CD4-positive, alpha-beta T cell treated with Interleukin-17A for 1 hour (primary cell): ENCODE results near the gene CRELD2.

Experiments used
- DNase-seq: peaks from one replicate; pipeline ENCODE4 v3.0.0-alpha.2; 2020

Gene CRELD2, protein sequence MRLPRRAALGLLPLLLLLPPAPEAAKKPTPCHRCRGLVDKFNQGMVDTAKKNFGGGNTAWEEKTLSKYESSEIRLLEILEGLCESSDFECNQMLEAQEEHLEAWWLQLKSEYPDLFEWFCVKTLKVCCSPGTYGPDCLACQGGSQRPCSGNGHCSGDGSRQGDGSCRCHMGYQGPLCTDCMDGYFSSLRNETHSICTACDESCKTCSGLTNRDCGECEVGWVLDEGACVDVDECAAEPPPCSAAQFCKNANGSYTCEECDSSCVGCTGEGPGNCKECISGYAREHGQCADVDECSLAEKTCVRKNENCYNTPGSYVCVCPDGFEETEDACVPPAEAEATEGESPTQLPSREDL

DNA sequence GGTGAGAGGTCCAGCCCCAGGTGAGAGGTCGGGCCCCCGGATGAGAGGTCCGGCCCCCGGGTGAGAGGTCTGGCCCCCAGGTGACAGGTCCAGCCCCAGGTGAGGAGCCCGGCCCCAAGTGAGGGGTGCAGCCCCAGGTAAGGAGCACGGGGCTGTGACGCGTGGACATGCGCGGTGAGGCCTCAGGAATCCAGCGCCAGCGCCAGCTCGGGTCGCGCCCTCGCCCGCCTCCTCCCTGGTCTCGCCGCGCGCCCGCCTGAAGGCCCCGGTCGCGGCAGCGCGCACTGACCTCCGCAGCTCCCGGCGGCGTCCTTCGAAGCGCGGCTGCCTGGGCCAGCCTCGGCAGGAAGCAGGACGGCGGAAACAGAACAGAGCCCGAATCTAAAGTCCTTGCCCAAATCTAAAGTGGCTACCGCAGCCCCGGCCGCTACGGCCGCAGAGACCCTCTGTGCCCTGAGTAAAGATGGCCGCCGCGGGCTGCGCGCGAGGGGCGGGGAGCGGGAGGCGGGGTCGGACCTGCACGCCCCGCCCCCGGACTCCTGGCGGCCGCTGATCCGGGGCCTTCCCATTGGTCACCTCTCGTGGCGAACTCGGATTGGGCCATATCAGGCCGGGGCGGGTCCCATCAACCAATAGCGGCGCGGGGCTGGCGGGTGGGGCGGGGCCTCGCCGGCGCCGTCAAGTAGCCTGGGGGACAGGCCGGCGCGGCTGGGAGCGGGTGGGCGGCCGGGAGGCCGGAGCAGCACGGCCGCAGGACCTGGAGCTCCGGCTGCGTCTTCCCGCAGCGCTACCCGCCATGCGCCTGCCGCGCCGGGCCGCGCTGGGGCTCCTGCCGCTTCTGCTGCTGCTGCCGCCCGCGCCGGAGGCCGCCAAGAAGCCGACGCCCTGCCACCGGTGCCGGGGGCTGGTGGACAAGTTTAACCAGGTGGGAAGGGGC is at the start of gene CRELD2, which contains the start of gene ALG12:
Gene CRELD2 (plus strand): TSS at position 661 of the 937 bp plus-strand sequence. CDS start 136 bp downstream, at position 797.
Gene ALG12 (minus strand): TSS at position 465 of the 937 bp plus-strand sequence. CDS start 4,673 bp downstream, outside the sequence.
- peak; percentile 97 for DNase-seq

DNA sequence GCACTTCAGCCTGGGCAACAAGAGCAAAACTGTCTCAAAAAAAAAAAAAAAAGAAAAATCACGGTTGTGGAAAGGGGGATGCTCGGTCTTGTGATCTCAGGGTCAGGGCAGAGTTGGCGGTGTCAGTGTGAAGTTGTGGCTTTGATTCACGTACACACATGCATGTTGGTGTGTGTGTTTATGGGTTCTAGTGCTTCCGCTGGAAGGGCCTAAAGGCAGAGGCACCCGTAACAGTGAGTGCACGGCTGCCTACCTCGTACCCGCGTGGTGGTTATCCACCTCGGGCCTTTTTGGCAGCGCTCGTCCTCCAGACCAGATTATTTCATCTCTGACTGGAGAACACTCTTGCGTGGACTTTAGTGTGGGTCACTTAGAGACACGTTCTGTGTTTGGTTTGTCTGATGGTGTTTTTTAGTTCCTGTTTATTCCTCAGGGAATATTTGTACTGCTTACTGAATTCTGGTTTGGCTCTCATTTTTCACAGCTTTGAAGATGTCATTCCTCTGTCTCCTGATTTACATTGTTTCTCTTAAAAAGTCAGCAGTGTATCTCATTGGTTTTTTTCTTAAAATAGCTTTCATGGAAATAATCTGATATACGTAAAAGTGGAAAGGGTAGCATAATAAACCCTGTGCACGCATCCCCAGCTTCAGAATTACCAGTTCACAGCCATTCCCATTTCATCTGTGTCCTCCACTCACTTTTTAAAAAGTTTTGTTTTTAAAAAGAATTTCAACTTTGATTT is 49.2 kb upstream of the CRELD2 start:
- DNase-seq, result no peak

DNA sequence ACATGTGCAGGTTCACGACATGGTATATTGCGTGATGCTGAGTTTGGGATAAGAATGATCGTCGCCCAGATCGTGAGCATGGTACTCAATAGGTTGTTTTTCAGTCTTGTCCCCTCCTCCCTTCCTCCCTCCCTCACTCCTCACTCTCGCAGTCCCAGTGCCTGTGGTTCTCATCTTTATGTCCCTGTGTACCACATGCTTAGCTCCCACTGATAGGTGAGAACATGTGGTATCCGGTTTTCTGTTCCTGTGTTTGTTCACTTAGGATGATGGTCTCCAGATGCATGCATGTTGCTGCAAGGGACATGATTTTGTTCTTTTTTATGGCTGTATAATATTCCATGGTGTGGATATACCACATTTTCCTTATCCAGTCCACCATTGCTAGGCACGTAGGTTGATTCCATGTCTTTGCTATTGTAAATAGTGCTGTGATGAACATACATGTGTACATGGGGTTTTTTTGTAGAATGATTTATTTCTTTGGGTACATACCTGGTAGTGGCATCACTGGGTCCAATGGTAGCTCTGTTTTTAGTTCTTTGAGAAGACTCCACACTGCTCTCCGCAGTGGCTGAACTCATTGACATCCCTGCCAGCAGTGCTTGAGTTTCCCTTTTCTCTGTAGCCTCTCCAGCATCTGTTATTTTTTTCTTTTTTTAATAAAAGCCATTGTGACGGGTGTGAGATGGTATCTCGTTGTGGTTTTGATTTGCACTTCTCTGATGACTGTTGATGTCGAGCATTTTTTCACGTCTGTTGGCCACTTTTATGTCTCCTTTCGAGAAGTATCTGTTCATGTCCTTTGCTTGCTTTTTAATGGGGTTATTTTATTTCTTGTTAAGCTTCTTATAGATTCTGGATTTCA is 48.4 kb upstream of the CRELD2 start:
- DNase-seq, result peak; percentile 72

DNA sequence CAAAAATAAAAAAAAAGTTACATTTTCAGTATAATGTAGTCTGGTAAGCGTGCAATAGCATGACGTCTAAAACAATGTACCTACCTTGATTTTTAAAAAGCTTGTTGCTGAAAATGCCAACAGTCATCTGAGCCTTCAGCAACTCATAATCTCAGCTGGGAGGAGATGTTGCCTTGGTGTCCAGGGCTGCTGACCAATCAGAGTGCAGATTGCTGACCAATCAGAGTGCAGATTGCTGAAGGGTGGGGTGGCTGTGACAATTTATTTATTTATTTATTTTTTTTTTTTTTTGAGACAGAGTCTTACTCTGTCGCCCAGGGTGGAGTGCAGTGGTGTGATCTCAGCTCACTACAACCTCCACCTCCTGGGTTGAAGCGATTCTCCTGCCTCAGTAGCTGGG is 47.0 kb upstream of the CRELD2 start:
- no peak for DNase-seq

DNA sequence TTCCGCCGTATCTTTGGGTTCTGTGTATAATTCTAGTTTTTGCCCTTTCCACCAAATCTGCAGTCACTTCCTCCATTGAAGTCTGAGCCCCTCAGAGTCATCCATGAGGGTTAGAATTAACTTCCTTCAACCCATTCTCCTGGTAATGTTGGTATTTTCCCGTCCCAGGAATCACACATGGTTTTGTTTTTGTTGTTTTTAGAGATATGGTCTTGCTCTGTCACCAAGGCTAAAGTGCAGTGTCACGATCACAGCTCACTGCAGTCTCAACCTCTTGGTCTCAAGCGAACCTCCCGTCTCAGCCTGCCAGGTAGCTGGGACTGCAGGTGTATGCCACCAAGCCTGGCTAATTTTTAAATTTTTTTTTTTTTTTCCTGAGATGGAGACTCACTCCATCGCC is 46.1 kb upstream of the CRELD2 start:
- no peak for DNase-seq

DNA sequence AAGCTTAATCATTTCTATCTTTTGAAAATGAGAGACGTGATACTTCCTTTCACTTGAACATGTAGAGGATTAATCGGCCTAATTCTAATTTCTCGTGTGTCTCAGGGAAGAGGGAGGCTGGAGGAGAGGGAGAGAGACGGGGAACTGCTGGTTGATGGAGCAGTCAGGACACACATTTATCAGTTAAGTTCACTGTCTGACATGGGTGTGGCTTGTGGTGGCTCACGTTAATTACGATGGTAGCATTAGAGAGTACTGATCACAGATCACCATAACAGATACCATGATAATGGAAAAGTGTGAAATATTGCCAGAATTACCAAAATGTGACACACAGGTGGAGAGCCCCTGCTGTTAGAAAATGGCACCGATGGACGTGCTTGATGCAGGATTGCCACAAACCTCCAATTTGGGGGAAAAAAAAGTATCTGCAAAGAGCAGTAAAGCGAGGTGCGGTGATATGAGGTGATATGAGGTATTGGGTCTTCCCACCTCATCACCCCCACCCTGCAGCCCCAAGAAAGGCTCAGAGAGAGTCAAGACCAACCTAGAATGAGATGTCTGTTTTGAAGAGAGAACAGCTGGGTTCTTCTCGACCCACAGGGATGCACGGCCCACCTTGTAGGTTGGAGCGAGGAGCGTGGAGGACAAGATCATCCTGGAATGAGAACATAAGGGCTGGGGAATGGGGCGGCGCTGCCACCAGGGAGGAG is 45.0 kb upstream of the CRELD2 start:
- no peak for DNase-seq

DNA sequence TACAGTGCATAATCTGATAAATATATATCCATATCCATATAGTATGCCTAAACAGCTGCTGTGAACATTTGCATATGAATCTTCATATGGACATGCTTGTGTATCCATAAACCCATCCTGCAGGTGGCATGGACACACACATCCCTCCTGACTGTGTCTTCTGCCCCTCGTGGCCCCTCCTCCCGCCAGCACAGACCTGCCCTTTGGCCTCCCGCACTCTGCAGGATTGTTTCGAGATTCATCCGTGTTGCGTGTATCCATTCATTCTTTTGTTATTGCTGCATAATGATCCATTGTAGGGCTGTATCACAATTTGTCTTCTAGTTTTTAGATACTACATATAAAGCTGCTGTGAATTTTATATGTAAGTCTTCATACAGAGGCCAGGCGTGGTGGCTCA is 40.8 kb upstream of the CRELD2 start:
- no peak for DNase-seq

DNA sequence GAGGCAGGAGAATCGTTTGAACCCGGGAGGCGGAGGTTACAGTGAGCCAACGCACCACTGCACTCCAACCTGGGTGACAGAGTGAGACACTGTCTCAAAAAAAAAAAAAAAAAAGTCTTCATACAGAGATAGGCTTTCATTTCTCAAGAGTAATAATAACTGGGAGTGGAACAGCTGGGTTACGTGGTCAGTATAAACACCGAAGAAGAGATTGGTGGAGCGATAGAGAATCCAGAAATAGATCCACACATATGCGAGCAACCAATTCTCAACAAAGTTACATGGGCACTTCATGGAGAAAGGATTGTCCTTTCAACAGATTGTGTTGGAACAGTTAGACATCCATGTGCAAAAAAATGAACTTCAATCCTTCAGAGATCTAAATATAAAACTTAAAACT is 40.2 kb upstream of the CRELD2 start:
- DNase-seq, result no peak

DNA sequence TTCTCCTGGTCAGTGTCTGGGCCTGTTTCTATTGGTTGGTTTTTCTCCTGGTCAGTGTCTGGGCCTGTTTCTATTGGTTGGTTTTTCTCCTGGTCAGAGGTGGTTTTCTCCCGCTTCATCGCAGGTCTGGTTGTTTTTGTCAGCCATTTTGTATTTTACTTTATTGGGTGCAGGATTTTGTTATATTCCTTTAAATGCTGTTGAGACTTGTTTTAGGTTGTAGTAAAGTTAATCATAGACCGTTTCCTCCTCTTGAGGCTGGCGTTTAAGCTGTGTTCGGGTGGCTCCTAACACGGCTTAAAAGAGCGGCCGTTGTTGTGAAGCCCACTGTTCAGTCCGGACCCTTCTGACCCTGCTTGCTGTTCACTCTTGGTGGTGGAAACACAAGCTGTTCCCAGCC is 38.6 kb upstream of the CRELD2 start:
- no peak for DNase-seq

DNA sequence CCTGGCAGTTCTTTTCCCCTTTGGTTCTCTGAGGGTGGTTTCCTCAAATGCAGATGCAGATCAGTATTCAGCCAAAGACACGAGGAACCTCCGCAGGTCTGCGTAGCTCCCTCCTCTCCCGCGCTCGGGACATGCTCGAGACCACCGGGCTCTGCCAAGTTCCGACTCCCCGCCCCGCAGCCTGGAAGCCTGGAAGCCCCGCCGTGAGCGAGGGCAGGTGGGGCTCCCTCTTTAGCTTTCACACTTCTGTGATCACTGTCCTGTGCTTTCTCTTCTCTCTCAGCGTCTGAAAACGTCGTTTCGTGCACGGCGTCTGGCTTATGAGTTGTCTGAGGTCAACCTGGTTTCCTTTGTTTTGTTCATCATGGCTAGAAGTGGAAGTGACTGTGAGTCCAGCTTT is 38.2 kb upstream of the CRELD2 start:
- DNase-seq, result peak; percentile 20

DNA sequence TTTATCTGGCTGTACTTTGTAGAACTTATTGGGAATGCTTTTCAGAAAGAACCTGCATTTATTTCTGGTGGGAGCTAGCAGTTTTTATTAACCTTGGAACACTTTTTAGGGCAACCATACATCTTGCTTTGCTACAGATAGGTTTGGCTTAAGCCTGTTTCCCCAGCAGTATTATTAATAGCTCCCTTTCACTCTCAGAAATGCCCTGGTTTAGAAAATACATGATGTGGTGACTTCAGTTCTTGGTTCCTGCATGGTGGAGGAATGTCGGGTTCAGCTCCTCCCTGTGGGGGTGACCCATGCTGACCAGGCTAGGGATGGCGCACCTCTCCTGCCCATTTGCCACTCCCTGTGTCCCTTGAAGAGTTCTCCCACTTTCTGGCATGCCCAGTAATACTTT is 36.6 kb upstream of the CRELD2 start:
- no peak for DNase-seq

DNA sequence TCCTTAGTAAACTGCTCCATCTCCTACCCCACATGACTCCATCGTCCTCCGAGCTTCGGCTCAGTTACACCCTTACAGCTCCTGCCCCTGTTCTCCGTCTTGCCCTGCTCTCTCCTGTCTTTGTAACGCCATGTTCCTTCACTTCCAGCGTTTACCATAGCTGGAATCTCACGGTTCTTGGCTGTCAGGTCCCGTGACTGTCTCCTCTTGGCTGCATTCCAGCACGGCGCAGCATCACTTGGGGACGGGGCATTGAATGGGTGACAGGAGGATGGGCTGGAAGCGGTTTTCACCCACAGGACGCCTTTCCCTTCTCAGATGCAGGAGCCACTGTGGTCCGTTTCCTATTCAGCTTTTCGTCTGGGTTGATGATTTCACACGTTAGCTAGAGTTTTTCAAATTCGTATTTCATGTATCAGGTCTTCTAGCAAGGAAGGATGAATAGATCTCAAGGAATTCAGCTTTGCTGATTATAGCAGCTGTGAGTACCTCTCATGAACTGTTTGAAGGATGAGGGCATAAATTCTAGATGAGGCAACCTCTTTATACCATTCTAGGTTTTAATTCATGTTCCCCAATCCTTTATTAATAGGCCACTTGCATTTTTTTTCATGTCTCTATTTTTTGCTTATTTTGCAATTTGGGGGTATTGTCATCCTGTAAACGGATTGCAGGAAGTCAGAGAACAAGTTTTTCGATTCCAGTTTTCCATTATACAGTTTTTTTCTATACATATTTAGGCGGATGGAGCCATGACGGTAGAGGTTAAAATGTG is 35.7 kb upstream of the CRELD2 start:
- DNase-seq, result no peak

DNA sequence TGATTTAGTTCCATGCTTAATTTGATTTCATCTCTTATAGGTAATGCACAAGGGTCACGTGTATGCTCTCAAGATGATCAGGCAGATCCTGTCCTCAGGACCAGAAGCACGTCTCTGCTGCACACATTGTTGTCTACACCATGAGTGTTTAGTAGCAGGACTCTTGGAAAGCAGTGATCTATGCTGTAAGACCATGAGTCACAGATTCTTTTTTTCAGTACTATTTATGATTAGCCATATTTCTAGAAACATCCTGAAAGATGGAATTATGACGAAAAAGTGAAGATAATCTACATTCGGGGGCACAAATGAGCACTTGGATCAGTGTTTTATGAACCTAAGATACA is 35.2 kb upstream of the CRELD2 start:
- no peak for DNase-seq

DNA sequence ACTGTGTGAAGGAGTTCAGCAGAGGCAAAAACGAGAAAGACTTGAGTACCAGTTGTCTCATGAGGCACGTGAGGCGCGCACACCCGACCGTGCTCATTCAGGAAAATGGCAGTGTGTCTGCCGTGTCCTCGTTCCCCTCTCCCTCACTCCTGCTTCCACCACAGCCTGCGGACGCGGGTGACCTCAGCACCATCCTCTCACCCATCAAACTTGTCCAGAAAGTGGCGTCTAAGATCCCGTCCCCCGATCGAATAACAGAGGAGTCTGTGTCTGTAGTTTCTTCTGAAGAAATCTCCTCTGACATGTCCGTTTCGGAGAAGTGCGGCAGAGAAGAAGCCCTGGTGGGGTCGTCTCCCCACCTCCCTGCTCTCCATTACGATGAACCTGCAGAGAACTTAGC is 34.4 kb upstream of the CRELD2 start:
- no peak for DNase-seq

DNA sequence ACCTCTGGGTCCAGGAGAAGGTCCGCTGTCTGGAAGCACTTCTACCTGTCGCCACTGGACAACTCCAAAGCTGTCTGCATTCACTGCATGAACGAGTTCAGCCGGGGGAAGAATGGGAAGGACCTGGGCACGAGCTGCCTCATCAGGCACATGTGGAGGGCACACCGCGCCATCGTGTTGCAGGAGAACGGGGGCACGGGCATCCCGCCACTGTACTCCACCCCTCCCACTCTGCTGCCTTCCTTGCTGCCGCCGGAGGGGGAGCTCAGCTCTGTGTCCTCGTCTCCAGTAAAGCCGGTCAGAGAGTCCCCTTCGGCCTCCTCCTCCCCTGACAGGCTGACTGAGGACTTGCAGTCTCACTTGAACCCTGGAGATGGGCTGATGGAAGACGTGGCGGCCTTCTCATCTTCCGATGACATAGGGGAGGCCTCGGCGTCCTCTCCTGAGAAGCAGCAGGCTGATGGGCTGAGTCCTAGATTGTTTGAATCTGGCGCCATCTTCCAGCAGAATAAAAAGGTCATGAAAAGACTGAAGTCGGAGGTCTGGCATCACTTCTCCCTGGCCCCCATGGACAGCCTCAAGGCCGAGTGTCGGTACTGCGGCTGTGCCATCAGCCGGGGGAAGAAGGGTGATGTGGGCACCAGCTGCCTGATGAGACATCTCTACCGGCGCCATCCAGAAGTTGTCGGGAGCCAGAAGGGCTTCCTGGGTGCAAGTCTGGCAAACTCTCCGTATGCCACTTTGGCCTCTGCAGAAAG is 33.8 kb upstream of the CRELD2 start:
- no peak for DNase-seq

DNA sequence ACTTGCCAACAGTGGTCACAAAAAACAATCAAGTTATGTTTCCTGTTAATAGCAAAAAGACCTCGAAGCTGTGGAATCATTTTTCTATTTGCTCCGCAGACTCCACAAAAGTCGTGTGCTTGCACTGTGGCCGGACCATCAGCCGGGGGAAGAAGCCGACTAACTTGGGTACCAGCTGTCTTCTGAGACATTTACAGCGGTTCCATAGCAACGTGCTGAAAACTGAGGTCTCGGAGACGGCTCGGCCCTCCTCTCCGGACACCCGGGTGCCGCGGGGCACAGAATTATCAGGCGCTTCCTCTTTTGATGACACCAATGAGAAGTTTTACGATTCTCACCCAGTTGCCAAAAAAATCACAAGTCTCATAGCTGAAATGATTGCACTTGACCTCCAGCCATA is 33.2 kb upstream of the CRELD2 start:
- no peak for DNase-seq

DNA sequence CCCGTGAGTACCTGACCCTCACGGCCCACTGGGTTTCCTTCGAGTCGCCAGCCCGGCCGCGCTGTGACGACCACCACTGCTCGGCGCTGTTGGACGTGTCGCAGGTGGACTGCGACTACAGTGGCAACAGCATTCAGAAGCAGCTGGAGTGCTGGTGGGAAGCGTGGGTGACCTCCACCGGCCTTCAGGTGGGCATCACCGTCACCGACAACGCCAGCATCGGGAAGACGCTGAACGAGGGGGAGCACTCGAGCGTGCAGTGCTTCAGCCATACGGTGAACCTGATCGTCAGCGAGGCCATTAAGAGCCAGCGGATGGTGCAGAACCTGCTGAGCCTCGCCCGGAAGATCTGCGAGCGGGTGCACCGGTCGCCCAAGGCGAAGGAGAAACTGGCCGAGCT is 32.6 kb upstream of the CRELD2 start:
- no peak for DNase-seq

DNA sequence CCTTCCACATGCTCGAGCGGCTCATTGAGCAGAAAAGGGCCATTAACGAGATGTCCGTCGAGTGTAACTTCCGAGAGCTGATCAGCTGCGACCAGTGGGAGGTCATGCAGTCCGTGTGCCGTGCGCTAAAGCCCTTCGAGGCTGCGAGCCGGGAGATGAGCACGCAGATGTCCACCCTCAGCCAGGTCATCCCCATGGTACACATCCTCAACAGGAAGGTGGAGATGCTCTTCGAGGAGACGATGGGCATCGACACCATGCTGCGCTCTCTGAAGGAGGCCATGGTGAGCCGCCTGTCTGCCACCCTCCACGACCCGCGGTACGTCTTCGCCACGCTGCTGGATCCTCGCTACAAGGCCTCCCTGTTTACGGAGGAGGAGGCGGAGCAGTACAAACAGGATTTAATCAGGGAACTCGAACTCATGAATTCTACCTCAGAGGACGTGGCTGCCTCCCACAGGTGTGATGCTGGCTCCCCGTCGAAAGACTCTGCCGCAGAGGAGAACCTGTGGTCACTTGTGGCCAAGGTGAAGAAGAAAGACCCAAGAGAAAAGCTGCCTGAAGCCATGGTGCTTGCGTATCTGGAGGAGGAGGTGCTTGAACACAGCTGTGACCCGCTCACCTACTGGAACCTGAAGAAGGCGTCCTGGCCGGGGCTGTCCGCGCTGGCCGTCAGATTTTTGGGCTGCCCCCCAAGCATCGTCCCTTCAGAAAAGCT is 31.9 kb upstream of the CRELD2 start:
- DNase-seq, result no peak

DNA sequence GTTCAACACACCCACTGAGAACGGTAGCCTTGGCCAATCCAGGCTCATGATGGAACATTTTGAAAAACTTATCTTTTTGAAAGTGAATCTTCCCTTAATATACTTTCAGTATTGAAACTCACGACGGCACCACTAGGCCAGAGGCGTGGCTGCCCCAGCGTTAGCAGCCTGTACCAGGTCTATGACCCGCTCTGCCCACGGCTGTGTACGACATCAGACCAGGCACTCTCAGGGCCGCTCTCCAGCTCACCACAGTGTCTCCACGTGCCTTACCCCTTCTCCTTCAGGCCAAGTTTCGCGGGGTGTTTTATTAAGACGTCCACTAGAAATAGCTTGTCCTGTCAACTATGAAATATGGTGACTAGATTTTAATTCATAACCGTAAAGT is 31.4 kb upstream of the CRELD2 start:
- DNase-seq, result no peak
